Right lobe of liver (tissue), 6 donors: Measurements from ENCODE around the gene GNAT2. TPM values are rescaled to one million over a fixed set of nuclear protein-coding genes. Genes with fewer than 3 reads are reported as not detected.

ENCODE experiments used
- ATAC-seq, 4 donors: fragments of 200-7000 bp; cut with Tn5 transposase; one replicate each; pipeline ENCODE4 v1.9.1; 2020; ENCODE audit warnings: mild to moderate bottlenecking in 4 of 4, moderate library complexity in 4 of 4
- DNase-seq, 3 donors: peaks; one replicate each; pipeline ENCODE4 v3.0.0-alpha.2; 2020
- H3K27ac ChIP-seq, 3 donors: fragments of 200-600 bp; one replicate each; pipeline ENCODE4 v1.8.0; 2022
- H3K27me3 ChIP-seq, 2 donors: fragments of 200-600 bp; one replicate each; pipeline ENCODE4 v1.8.0; 2022
- H3K36me3 ChIP-seq, 4 donors: fragments of 200-600 bp; sonication (generic) in 1 of 4; one replicate each; pipeline versions ENCODE4 v1.5.1 to v1.8.0; 2017 to 2022; ENCODE audit warnings: control low read depth in 1 of 4
- H3K4me1 ChIP-seq, 4 donors: fragments of 200-600 bp; sonication (generic) in 1 of 4; one replicate each; pipeline versions ENCODE4 v1.5.1 to v1.8.0; 2017 to 2022; ENCODE audit warnings: control low read depth in 1 of 4
- H3K4me3 ChIP-seq, 3 donors: fragments of 200-600 bp; one replicate each; pipeline ENCODE4 v1.8.0; 2022
- H3K9me3 ChIP-seq, 4 donors: fragments of 200-600 bp; sonication (generic) in 1 of 4; one replicate each; pipeline versions ENCODE4 v1.5.1 to v1.8.0; 2017 to 2022; ENCODE audit warnings: control low read depth in 1 of 4
- POLR2A ChIP-seq: fragments of 450-650 bp; IDR thresholded peaks from one replicate; pipeline ENCODE4 v1.6.1; 2017; ENCODE audit warnings: antibody characterized with exemption, mild to moderate bottlenecking
- WGBS: methylation state at CpG from one replicate; pipeline ENCODE4 v1.1.6; 2018; ENCODE audit warnings: low coverage, low lambda C conversion rate; ENCODE audit not compliant: insufficient coverage; ENCODE audit errors: missing lambda C conversion rate; 5-methylcytosine and 5-hydroxymethylcytosine counted together
- intact Hi-C, 2 donors: fragments of 100-400 bp; cut with DNase I; formaldehyde crosslinking; loops; one replicate each; pipeline versions ENCODE4 v1.11.2 to v1.14.1; 2022
- total RNA-seq, 6 experiments: library from RNA; depleted of rRNA in 2 of 6; stranded (reverse); fragments of >200 nt in 2 of 6; fragmentation: NEBNext Ultra II Directional in 3 of 6; extraction: Animal tissue kit (Norgen Biotek cat#: 25700) in 3 of 6; gene quantifications; one replicate each; pipeline versions ENCODE4 v1.1.0 to v1.2.4, GENCODE V29; 2016 to 2023
- TF ChIP-seq, protein P1 (sequence below), 4 donors: fragments of 200-600 bp in 3 of 4; fragments of 450-650 bp in 1 of 4; IDR thresholded peaks; one replicate each; pipeline versions ENCODE4 v1.5.1 to v1.8.0; 2016 to 2022; ENCODE audit warnings: antibody characterized with exemption in 4 of 4, mild to moderate bottlenecking in 2 of 4
- donor health status: DM: no; HTN: yes; CAD: no.
- donor health status: DM: no; HTN: no; CAD: no.
- donor health status: DM: no; HTN: no; CAD: no.
- donor health status: DM: no; HTN: yes; CAD: no.
- donor health status: DM: no; HTN: yes; CAD: no.

The GNAT2 gene
- total RNA-seq, 6 experiments from 2014 or later, result 0.20 to 0.21 (median 0.20) TPM; not detected in 3

DNA sequence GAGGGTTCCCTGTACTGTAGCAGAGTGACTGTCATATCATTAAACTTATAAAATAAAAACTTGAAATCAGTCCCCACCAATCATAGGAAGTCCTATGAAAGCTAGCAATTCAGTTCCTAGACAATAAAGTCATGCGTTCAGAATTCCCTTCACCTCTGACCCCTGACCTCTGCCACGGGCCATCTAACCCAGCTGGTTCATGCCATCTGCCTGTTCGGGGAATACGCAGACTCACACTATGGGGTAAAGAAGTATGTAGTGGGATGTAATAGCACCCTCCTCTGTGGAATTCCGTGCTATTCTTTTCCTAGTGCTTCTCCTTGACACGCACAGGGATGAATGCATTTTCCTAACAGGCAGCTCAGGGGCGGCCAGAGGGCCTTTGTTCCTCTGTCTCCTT is 38.6 kb upstream of the GNAT2 start:
- WGBS, result 70% methylated on average over 4 of the region's 7 CpGs
- no peak overlapping the region for H3K4me3 ChIP-seq
- no peaks in the 10 kb centered on the region for H3K36me3 ChIP-seq
- peaks cover 0 to 5% (median 0%) of the 10 kb centered on the region in 4 donors for H3K4me1 ChIP-seq
- no peak for ATAC-seq
- no peak for DNase-seq
- intact Hi-C loops, result no loop called here
- no peaks in the 10 kb centered on the region for H3K9me3 ChIP-seq
- H3K27me3 ChIP-seq, result no peaks in the 10 kb centered on the region
- TF ChIP-seq POLR2A, result no peak
- TF ChIP-seq, protein P1, sequence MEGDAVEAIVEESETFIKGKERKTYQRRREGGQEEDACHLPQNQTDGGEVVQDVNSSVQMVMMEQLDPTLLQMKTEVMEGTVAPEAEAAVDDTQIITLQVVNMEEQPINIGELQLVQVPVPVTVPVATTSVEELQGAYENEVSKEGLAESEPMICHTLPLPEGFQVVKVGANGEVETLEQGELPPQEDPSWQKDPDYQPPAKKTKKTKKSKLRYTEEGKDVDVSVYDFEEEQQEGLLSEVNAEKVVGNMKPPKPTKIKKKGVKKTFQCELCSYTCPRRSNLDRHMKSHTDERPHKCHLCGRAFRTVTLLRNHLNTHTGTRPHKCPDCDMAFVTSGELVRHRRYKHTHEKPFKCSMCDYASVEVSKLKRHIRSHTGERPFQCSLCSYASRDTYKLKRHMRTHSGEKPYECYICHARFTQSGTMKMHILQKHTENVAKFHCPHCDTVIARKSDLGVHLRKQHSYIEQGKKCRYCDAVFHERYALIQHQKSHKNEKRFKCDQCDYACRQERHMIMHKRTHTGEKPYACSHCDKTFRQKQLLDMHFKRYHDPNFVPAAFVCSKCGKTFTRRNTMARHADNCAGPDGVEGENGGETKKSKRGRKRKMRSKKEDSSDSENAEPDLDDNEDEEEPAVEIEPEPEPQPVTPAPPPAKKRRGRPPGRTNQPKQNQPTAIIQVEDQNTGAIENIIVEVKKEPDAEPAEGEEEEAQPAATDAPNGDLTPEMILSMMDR (IDR thresholded peaks at IDR 0.05), result no peak
- H3K27ac ChIP-seq, result no peak overlapping the region

DNA sequence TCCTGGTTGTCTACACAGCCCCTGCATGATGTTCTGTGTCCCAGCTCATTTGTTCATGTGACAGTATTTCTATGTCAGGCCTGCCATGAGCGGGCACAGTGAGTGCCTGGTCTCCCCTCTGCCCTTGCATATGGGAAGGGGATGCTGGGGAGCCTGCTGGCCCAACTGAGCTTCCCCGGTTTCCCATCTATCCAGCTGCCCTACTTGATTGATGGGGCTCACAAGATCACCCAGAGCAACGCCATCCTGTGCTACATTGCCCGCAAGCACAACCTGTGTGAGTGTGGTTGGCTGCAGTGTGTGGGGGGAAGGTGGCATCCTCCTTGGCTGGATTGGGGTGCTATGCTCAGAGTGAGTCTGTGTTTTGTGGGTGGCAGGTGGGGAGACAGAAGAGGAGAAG is 38.0 kb upstream of the GNAT2 start:
- H3K27ac ChIP-seq, result no peak overlapping the region
- 100% methylated on average over 1 of the region's 4 CpGs for WGBS
- H3K36me3 ChIP-seq, result no peaks in the 10 kb centered on the region
- DNase-seq (no peak), ATAC-seq (no peak)
- H3K27me3 ChIP-seq, result no peaks in the 10 kb centered on the region
- TF ChIP-seq, protein P1 (IDR thresholded peaks at IDR 0.05), result no peak
- no peak for TF ChIP-seq POLR2A
- peaks cover 0 to 5% (median 0%) of the 10 kb centered on the region in 4 donors for H3K4me1 ChIP-seq
- H3K4me3 ChIP-seq, result no peak overlapping the region
- intact Hi-C loops, result no loop called here
- no peaks in the 10 kb centered on the region for H3K9me3 ChIP-seq

DNA sequence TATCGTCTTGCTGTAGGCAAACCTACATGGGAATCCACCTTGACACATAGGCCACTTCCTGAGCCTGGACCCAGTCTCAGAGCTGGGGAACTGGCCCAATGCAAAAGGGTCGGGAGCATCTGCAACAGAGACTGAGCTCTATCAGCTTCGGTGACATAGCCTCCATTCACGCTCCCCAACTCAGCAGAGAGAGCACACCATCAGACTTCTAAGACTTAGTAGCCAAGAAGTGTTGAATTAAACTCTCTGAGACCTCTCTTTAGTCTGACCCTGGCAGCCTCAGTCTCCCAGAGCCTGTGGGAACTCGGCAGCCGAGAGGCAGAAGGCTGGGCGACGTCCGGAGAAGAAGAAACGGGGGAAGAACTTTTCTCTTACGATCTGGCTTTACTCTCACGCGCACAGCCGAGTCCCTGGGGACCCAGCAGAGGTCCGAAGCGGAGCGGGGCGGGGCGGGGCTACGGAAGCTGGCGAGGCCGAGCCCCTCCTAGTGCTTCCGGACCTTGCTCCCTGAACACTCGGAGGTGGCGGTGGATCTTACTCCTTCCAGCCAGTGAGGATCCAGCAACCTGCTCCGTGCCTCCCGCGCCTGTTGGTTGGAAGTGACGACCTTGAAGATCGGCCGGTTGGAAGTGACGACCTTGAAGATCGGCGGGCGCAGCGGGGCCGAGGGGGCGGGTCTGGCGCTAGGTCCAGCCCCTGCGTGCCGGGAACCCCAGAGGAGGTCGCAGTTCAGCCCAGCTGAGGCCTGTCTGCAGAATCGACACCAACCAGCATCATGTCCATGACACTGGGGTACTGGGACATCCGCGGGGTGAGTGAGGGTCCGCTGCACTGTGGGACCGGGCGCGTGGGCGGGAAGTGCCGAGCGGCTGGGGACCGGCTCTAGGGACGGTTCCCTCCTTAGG is 36.5 kb upstream of the GNAT2 start, which contains the start of gene GSTM4:
TSS of gene GSTM4 (plus strand) at position 485 of the 905 bp plus-strand sequence. CDS start at position 776, 291 bp downstream.
- Histone ChIP-seq H3K36me3 (no peaks in the 10 kb centered on the region), H3K27ac (peak within 1 kb of the TSS; percentile 62 to 80 (median 64)), H3K9me3 (no peaks in the 10 kb centered on the region), H3K4me3 (peak within 1 kb of the TSS; percentile 68 to 88 (median 79)), H3K27me3 (no peaks in the 10 kb centered on the region), H3K4me1 (peaks cover 0 to 5% (median 0%) of the 10 kb centered on the region in 4 donors)
- DNase-seq (peak; percentile 88 to 90 (median 89)), ATAC-seq (peak; percentile 96 to 97 (median 96))
- under 1% methylated on average over 39 of the region's 54 CpGs for WGBS
- TF ChIP-seq, protein P1 (IDR thresholded peaks at IDR 0.05), result no peak
- TF ChIP-seq POLR2A, result peak; percentile 52
- intact Hi-C loops, result no loop called here

DNA sequence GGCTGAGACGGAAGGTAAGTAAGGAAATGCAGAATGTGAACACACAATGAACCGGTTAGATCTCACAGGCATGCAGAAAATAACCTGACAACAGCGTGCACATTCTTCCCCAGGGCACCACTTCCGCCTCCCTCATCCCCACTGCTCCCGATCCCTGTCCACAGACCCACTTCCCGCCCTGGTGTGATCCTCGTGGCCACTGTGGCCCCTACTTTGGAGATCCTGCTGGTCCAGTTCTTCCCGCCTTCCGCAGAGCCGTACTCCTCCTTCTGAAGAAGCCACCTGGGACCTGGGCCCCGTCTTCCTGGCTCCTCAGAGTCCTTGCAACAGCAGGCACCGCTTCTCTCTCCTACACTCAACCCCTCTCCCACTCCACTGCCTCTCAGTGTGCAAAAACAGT is 35.1 kb upstream of the GNAT2 start:
- intact Hi-C loops, result no loop called here
- peaks cover 0 to 5% (median 0%) of the 10 kb centered on the region in 4 donors for H3K4me1 ChIP-seq
- no peaks in the 10 kb centered on the region for H3K27me3 ChIP-seq
- H3K4me3 ChIP-seq, result no peak overlapping the region
- TF ChIP-seq, protein P1 (IDR thresholded peaks at IDR 0.05), result no peak
- H3K27ac ChIP-seq, result no peak overlapping the region
- ATAC-seq (no peak), DNase-seq (no peak)
- 90% methylated on average over 9 of the region's 12 CpGs for WGBS
- H3K36me3 ChIP-seq, result no peaks in the 10 kb centered on the region
- no peaks in the 10 kb centered on the region for H3K9me3 ChIP-seq
